Colonic mucosa (tissue), 4 donors: Measurements from ENCODE around the gene DNASE1L1. TPM values are rescaled to one million over a fixed set of nuclear protein-coding genes. Genes with fewer than 3 reads are reported as not detected.

Experiments used
- DNase-seq: peaks from one replicate; pipeline ENCODE4 v3.0.0-alpha.2; 2020
- H3K27ac ChIP-seq: fragments of 200-600 bp; one replicate; pipeline ENCODE4 v1.8.0; 2021
- H3K27me3 ChIP-seq: fragments of 200-600 bp; one replicate; pipeline ENCODE4 v1.8.0; 2021
- H3K36me3 ChIP-seq: fragments of 200-600 bp; one replicate; pipeline ENCODE4 v1.8.0; 2021
- H3K4me1 ChIP-seq: fragments of 200-600 bp; one replicate; pipeline ENCODE4 v1.8.0; 2021; ENCODE audit warnings: mild to moderate bottlenecking
- H3K4me3 ChIP-seq: fragments of 200-600 bp; one replicate; pipeline ENCODE4 v1.8.0; 2021
- H3K9ac ChIP-seq, 2 donors: one replicate each; pipeline ENCODE4 v1.7.0; 2013; ENCODE audit warnings: control low read depth in 2 of 2, low read depth in 2 of 2, low read length in 2 of 2
- H3K9me3 ChIP-seq: fragments of 200-600 bp; one replicate; pipeline ENCODE4 v1.8.0; 2021
- CTCF ChIP-seq: fragments of 200-600 bp; IDR thresholded peaks from one replicate; pipeline ENCODE4 v1.8.0; 2022; ENCODE audit warnings: antibody characterized with exemption, mild to moderate bottlenecking
- intact Hi-C: fragments of 100-400 bp; cut with DNase I; formaldehyde crosslinking; loops from one replicate; pipeline ENCODE4 v1.14.1; 2022
- total RNA-seq, 2 donors: library from RNA; stranded (reverse); fragmentation: NEBNext Ultra II Directional in 1 of 2; extraction: Animal tissue kit (Norgen Biotek cat#: 25700) in 1 of 2; gene quantifications; one replicate each; pipeline ENCODE4 v1.2.1, GENCODE V29; 2021
- donor health status: healthy.
- donor health status: DM: no; HTN: no; CAD: no.
- donor health status: DM: no; HTN: no; CAD: no.

DNASE1L1 gene
- total RNA-seq, 2 donors from 2014 or later, result 19.1 to 29.2 TPM

DNA sequence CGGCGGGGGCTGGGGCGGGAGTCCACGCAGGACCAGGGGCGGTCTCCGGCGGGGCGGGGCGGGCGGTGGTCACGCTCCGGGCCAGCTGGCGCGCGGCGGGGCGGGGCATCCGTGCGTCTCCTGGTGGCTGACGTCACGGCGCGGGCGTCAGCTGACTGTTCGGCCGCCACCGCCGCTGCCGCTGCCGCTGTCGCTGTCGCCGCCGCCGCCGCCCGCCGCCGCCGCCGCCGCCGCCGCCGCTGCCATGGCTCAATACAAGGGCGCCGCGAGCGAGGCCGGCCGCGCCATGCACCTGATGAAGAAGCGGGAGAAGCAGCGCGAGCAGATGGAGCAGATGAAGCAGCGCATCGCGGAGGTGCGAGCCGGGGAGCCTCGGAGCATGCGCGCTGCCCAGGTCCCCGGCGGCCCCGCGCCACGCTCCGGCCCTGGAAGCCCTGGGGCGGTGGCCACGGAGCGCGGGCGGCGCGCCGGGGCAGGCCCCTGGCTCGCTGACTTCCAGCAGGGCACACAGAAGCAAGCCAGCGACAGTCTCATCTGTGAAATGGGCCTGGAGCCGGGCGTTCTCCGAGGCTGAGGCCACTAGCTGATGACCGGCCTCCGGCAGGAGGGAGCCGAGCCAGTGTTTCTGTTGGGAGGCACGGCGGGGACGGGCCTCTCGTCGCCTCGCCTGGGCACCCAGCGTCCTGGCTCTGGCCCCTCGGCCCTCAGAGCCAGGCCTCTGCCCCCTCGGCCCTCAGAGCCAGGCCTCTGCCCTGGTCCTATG lies 35.1 kb upstream of the DNASE1L1 start, which contains the start of gene FAM50A:
FAM50A (plus strand) TSS at position 150 of the 763 bp plus-strand sequence; CDS start at position 245, 95 bp downstream.
- Histone ChIP-seq H3K27ac (peak within 1 kb of the TSS; percentile 65), H3K4me3 (peak within 1 kb of the TSS; percentile 54), H3K36me3 (peaks cover 7% of the 10 kb centered on the region), H3K9ac (peak within 1 kb of the TSS; percentile 72 to 81), H3K9me3 (no peaks in the 10 kb centered on the region), H3K27me3 (no peaks in the 10 kb centered on the region), H3K4me1 (no peaks in the 10 kb centered on the region)
- intact Hi-C loops, result no loop called here
- DNase-seq, result peak; percentile 79
- no peak for TF ChIP-seq CTCF

DNA sequence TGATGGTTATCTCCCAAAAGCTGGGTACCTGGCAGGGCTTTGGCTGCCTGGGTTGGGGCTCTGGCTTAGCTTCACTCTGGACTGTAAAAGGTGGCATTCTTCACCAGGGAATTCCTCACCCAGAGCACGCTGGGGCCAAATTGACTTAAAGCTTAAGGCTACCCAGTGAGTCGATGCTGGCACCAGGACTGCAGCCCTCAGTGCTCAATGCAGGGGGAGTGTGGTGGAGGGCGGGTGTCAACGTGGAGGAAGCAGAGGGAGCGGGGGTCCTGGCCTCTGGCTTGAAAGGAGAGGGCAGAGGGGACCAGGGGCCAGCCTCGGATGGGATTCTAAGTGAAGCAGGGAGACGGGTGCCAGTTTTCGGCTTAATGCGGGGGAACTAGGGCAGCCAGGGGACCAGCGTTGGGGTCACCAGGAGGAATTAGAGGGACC lies 34.4 kb upstream of the DNASE1L1 start:
- no peaks in the 10 kb centered on the region for H3K4me1 ChIP-seq
- TF ChIP-seq CTCF, result no peak
- no peak for DNase-seq
- intact Hi-C loops, result no loop called here
- peak overlapping the region; percentile 54 for H3K4me3 ChIP-seq
- peaks cover under 1% of the 10 kb centered on the region for H3K36me3 ChIP-seq
- H3K9ac ChIP-seq, result peak overlapping the region; percentile 46 to 72
- no peaks in the 10 kb centered on the region for H3K27me3 ChIP-seq
- H3K27ac ChIP-seq, result peak overlapping the region; percentile 65
- H3K9me3 ChIP-seq, result no peaks in the 10 kb centered on the region

GRCh38 chrX:154441984-154442707 lies 33.1 kb upstream of the DNASE1L1 start:
- Histone ChIP-seq H3K27me3 (no peaks in the 10 kb centered on the region), H3K27ac (no peak overlapping the region), H3K4me1 (no peaks in the 10 kb centered on the region), H3K4me3 (no peak overlapping the region), H3K9ac (no peak overlapping the region), H3K9me3 (no peaks in the 10 kb centered on the region), H3K36me3 (no peaks in the 10 kb centered on the region)
- intact Hi-C loops, result no loop called here
- TF ChIP-seq CTCF, result no peak
- DNase-seq, result no peak

- H3K4me1 ChIP-seq, result no peaks in the 10 kb centered on the region
- no peaks in the 10 kb centered on the region for H3K9me3 ChIP-seq
- intact Hi-C loops, result no loop called here
- H3K4me3 ChIP-seq, result no peak overlapping the region
- no peaks in the 10 kb centered on the region for H3K36me3 ChIP-seq
- no peak for TF ChIP-seq CTCF
- no peak overlapping the region for H3K9ac ChIP-seq
- H3K27me3 ChIP-seq, result no peaks in the 10 kb centered on the region
- no peak for DNase-seq
- H3K27ac ChIP-seq, result no peak overlapping the region
These were observed 32.5 kb upstream of the DNASE1L1 start for GRCh38 chrX:154441564-154441963.

DNA sequence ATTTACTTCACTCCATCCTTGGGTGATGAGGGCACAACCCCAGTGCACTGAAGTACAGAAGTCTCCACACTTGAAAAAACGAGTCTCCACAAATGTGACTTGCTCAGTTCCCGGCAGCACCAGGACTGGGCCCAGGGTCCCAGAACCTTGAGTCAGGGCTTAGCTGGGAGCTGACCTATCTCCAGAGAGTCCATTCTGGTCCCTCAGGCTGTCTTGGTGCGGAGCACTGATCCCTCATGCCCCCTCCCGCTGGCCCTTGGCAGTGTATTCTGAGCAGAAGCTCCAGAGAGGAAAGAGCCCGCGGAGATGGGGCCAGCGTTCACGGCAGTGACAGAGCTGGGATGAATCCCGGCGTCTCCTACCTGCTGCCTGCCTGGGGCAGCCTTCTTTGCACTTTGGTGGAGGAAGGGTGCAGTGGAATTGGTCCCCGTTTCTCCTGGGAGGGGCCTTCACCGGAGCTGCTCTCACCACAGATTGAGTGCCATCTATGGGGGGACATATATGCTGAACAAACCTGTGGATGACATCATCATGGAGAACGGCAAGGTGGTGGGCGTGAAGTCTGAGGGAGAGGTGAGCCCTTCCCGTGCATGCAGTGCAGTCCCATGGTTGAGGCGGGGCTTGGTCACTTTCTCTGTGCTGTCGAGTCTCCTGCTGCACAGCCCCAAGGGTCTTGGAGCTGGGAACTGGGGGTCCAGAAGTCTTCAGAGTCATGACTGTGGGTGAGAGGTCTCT lies 31.7 kb upstream of the DNASE1L1 start:
- TF ChIP-seq CTCF, result no peak
- no peak overlapping the region for H3K27ac ChIP-seq
- no peaks in the 10 kb centered on the region for H3K27me3 ChIP-seq
- no peak overlapping the region for H3K9ac ChIP-seq
- no peak for DNase-seq
- no peaks in the 10 kb centered on the region for H3K36me3 ChIP-seq
- no peak overlapping the region for H3K4me3 ChIP-seq
- H3K4me1 ChIP-seq, result no peaks in the 10 kb centered on the region
- H3K9me3 ChIP-seq, result no peaks in the 10 kb centered on the region
- intact Hi-C loops, result no loop called here
